Nephron (organoid): ENCODE data around the gene KCNMA1.

ENCODE experiments used
- H3K27ac Mint-ChIP-seq, 3 experiments: 2 replicates each; pipeline ENCODE4 v1.8.0; 2020; ENCODE audit warnings: mixed read lengths in 3 of 3, mild to moderate bottlenecking in 2 of 3, moderate library complexity in 1 of 3
- H3K27me3 Mint-ChIP-seq: 2 replicates; pipeline ENCODE4 v1.8.0; 2021; ENCODE audit warnings: low read depth, mild to moderate bottlenecking, moderate library complexity, mixed read lengths
- H3K36me3 Mint-ChIP-seq: 2 replicates; pipeline ENCODE4 v1.8.0; 2020; ENCODE audit warnings: low read depth, mixed read lengths
- H3K4me1 Mint-ChIP-seq: 2 replicates; pipeline ENCODE4 v1.8.0; 2020; ENCODE audit warnings: mixed read lengths
- H3K4me3 Mint-ChIP-seq, 3 experiments: 2 replicates each; pipeline ENCODE4 v1.8.0; 2020; ENCODE audit warnings: mild to moderate bottlenecking in 3 of 3, mixed read lengths in 3 of 3, moderate library complexity in 2 of 3
- H3K9me3 Mint-ChIP-seq: 2 replicates; pipeline ENCODE4 v1.8.0; 2020; ENCODE audit warnings: mixed read lengths
- TF ChIP-seq, protein P1 (sequence below), 3 experiments: fragments of 200-600 bp; sonication (generic); IDR thresholded peaks; one replicate each; pipeline ENCODE4 v1.5.0; 2021; ENCODE audit warnings: antibody characterized with exemption in 3 of 3; ENCODE audit not compliant: unreplicated experiment in 3 of 3

Gene KCNMA1

DNA sequence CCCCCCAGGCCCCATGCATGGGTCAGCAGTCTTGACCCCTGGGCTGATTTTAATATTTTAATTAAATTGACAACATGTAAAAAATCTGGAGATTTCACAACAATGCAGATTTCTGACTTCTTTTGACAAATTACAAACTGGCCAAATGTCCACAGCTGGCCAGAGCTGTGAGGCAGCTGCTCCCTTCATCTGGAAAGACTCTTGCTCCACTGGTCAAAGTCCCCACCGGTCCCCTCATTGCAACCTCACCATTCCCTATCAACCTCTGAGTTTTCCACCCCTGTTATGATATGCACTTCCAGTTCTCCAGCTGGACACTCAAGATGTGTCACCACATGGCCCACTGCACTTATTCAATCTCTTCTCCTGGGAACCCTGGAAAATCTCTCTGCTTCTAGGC is 266.2 kb downstream of the KCNMA1 start:
- Mint-ChIP-seq H3K4me3 (no peak overlapping the region), H3K9me3 (peaks cover 18% of the 10 kb centered on the region), H3K36me3 (no peaks in the 10 kb centered on the region), H3K27ac (no peak overlapping the region), H3K4me1 (peaks cover 7% of the 10 kb centered on the region), H3K27me3 (peaks cover 4% of the 10 kb centered on the region)
- TF ChIP-seq, protein P1, sequence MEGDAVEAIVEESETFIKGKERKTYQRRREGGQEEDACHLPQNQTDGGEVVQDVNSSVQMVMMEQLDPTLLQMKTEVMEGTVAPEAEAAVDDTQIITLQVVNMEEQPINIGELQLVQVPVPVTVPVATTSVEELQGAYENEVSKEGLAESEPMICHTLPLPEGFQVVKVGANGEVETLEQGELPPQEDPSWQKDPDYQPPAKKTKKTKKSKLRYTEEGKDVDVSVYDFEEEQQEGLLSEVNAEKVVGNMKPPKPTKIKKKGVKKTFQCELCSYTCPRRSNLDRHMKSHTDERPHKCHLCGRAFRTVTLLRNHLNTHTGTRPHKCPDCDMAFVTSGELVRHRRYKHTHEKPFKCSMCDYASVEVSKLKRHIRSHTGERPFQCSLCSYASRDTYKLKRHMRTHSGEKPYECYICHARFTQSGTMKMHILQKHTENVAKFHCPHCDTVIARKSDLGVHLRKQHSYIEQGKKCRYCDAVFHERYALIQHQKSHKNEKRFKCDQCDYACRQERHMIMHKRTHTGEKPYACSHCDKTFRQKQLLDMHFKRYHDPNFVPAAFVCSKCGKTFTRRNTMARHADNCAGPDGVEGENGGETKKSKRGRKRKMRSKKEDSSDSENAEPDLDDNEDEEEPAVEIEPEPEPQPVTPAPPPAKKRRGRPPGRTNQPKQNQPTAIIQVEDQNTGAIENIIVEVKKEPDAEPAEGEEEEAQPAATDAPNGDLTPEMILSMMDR (IDR thresholded peaks at IDR 0.05; ENCODE audit: unreplicated experiment in 3 of 3) = no peak

GRCh38 chr10:77368006-77368405 is 269.6 kb downstream of the KCNMA1 start:
- H3K27me3 Mint-ChIP-seq = peaks cover 4% of the 10 kb centered on the region
- no peaks in the 10 kb centered on the region for H3K36me3 Mint-ChIP-seq
- TF ChIP-seq, protein P1 (IDR thresholded peaks at IDR 0.05; ENCODE audit: unreplicated experiment in 3 of 3) = no peak
- H3K27ac Mint-ChIP-seq = no peak overlapping the region
- H3K4me3 Mint-ChIP-seq = no peak overlapping the region
- peaks cover 18% of the 10 kb centered on the region for H3K9me3 Mint-ChIP-seq
- peaks cover 13% of the 10 kb centered on the region for H3K4me1 Mint-ChIP-seq

DNA sequence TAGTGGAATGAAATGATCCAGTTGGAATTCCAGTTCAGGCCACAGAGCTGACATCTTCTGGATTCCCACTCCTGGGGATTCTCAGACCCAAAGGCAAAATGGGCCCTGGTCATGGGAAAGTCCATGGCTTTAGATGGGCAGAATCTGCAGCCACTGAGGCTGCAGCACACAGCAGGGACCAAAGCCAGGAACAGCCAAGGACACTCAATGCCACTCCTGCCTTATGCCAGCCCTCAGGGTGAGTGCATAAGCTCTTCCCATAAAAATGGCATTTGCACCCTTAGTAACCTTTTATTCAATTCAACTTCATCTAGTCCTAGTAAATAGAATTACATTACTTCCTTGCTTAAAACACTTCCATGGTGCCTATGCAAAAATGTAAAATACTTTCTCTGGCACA is 274.4 kb downstream of the KCNMA1 start:
- Mint-ChIP-seq H3K27me3 (no peaks in the 10 kb centered on the region), H3K9me3 (peaks cover 7% of the 10 kb centered on the region), H3K4me1 (peaks cover 35% of the 10 kb centered on the region), H3K36me3 (no peaks in the 10 kb centered on the region), H3K4me3 (no peak overlapping the region), H3K27ac (no peak overlapping the region)
- TF ChIP-seq, protein P1 (IDR thresholded peaks at IDR 0.05; ENCODE audit: unreplicated experiment in 3 of 3) = no peak

DNA sequence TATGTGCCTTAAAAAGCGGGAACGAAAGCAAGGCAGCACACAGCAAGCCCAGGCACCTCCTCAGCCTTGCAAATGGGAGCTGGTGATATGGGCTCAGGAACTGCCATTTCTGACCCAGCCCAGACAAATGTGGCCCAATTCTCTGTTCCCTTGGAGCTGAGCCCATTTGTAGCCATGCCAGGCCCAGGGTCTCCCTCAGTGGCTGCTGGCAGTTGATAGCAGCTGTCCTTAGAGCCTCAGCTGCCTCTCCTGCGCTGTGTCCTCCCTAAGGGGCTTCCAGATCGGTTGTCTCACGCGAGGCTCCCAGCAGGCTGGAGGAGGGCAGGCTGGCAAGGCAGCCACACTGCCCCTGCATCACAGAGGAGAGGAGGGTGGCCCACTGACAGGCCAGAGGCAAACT is 275.8 kb downstream of the KCNMA1 start:
- Mint-ChIP-seq H3K4me1 (peaks cover 35% of the 10 kb centered on the region), H3K9me3 (peaks cover 2% of the 10 kb centered on the region), H3K4me3 (no peak overlapping the region), H3K36me3 (no peaks in the 10 kb centered on the region), H3K27me3 (no peaks in the 10 kb centered on the region), H3K27ac (no peak overlapping the region)
- TF ChIP-seq, protein P1 (IDR thresholded peaks at IDR 0.05; ENCODE audit: unreplicated experiment in 3 of 3) = no peak

DNA sequence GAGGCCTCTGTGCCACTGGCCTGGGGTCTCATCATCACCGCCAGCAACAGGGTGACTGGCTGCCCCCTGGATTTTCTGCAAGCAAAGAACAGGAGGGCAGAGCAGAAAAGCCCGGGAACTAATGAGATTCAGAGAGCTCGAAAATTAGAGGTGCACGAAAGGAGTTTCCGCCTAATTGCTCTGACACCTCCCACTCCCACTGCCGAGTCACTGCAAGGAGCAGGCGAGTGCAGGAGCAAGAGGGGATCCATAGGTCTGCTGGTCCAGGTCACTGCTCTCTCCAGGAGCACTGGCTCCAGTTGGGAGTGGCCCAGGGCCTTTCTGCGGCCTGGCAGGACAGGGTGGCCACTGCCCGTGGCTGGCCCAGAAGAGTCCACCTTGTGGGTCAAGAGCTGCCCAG is 276.2 kb downstream of the KCNMA1 start:
- Mint-ChIP-seq H3K4me1 (peaks cover 35% of the 10 kb centered on the region), H3K4me3 (no peak overlapping the region), H3K27me3 (no peaks in the 10 kb centered on the region), H3K36me3 (no peaks in the 10 kb centered on the region), H3K27ac (no peak overlapping the region), H3K9me3 (no peaks in the 10 kb centered on the region)
- TF ChIP-seq, protein P1 (IDR thresholded peaks at IDR 0.05; ENCODE audit: unreplicated experiment in 3 of 3) = no peak

- Mint-ChIP-seq H3K36me3 (no peaks in the 10 kb centered on the region), H3K27me3 (peaks cover 2% of the 10 kb centered on the region), H3K4me3 (no peak overlapping the region), H3K9me3 (no peaks in the 10 kb centered on the region), H3K4me1 (peaks cover 35% of the 10 kb centered on the region), H3K27ac (no peak overlapping the region)
- TF ChIP-seq, protein P1 (IDR thresholded peaks at IDR 0.05; ENCODE audit: unreplicated experiment in 3 of 3) = no peak
These were observed 276.8 kb downstream of the KCNMA1 start for GRCh38 chr10:77360835-77361234.
